ENCODE data around the gene IPMK.

The IPMK gene

GRCh38 chr10:58267713-58268453 is at the start of gene IPMK:
TSS of gene IPMK (minus strand) at chr10:58267894. CDS start at chr10:58267611, 283 bp downstream.
- intact Hi-C loops (cut with DNase I) = no loop called here
- peak; percentile 91 to 99 (median 92) for DNase-seq

- no peak for DNase-seq
- intact Hi-C loops (cut with DNase I) = no loop called here
These were observed 49.2 kb upstream of the IPMK start for GRCh38 chr10:58316874-58317273.

- intact Hi-C loops (cut with DNase I) = no loop called here
- no peak for DNase-seq
These were observed 43.3 kb upstream of the IPMK start for GRCh38 chr10:58311026-58311425.

- DNase-seq = no peak
These were observed 40.0 kb upstream of the IPMK start for GRCh38 chr10:58307676-58308075.

GRCh38 chr10:58305821-58306220 is 38.1 kb upstream of the IPMK start:
- no peak for DNase-seq
- intact Hi-C loops (cut with DNase I) = no loop called here

More at GRCh38 chr10:58307676-58308075, 40.0 kb upstream of the IPMK start:
- intact Hi-C loops (cut with DNase I) = no loop called here

GRCh38 chr10:58304099-58304633 is 36.5 kb upstream of the IPMK start:
- intact Hi-C loops (cut with DNase I) = no loop called here
- no peak for DNase-seq

- no peak for DNase-seq
- intact Hi-C loops (cut with DNase I) = no loop called here
These were observed 34.6 kb upstream of the IPMK start for GRCh38 chr10:58302254-58302653.

GRCh38 chr10:58300676-58301075 is 33.0 kb upstream of the IPMK start:
- intact Hi-C loops (cut with DNase I) = loop anchor here (2.0 kb wide), 1 partner anchor 92 kb away; no protein-coding TSS in a partner anchor
- DNase-seq = no peak

- DNase-seq = peak in 5 of 10 donors; percentile 23 to 56 (median 50)
These were observed 31.9 kb upstream of the IPMK start for GRCh38 chr10:58299580-58299979.

GRCh38 chr10:58293989-58294388 is 26.3 kb upstream of the IPMK start:
- no peak for DNase-seq
- intact Hi-C loops (cut with DNase I) = no loop called here

More at GRCh38 chr10:58299580-58299979, 31.9 kb upstream of the IPMK start:
- intact Hi-C loops (cut with DNase I) = loop anchor here (2.0 kb wide), 1 partner anchor 85 kb away; the partner anchor contains the start of gene TFAM

GRCh38 chr10:58291538-58292174 is 24.0 kb upstream of the IPMK start:
- DNase-seq = peak in 1 of 10 donors; percentile 10

GRCh38 chr10:58282615-58283014 is 14.9 kb upstream of the IPMK start:
- intact Hi-C loops (cut with DNase I) = no loop called here
- no peak for DNase-seq

More at GRCh38 chr10:58291538-58292174, 24.0 kb upstream of the IPMK start:
- intact Hi-C loops (cut with DNase I) = loop anchor here (1.0 kb wide), 1 partner anchor 114 kb away; no protein-coding TSS in a partner anchor

- no peak for DNase-seq
- intact Hi-C loops (cut with DNase I) = no loop called here
These were observed 13.5 kb upstream of the IPMK start for GRCh38 chr10:58281092-58281752.

- intact Hi-C loops (cut with DNase I) = no loop called here
- DNase-seq = no peak
These were observed 12.8 kb upstream of the IPMK start for GRCh38 chr10:58280477-58280876.

GRCh38 chr10:58278962-58279307 is 11.2 kb upstream of the IPMK start:
- DNase-seq = no peak
- intact Hi-C loops (cut with DNase I) = no loop called here

- no peak for DNase-seq
- intact Hi-C loops (cut with DNase I) = no loop called here
These were observed 10.7 kb upstream of the IPMK start for GRCh38 chr10:58278274-58278961.

GRCh38 chr10:58275908-58276307 is 8.2 kb upstream of the IPMK start:
- intact Hi-C loops (cut with DNase I) = no loop called here
- no peak for DNase-seq

GRCh38 chr10:58275261-58275660 is 7.6 kb upstream of the IPMK start:
- DNase-seq = no peak
- intact Hi-C loops (cut with DNase I) = no loop called here

GRCh38 chr10:58269782-58270290 is 2.1 kb upstream of the IPMK start:
- intact Hi-C loops (cut with DNase I) = no loop called here
- DNase-seq = no peak
